Activated CD8-positive, alpha-beta T cell treated with anti-CD3 and anti-CD28 coated beads, Interleukin-2, amount 10 ng/mL, durations not matched to agents 7 days and 5 days (primary cell): ENCODE data around the gene ZCCHC24. TPM values are rescaled to one million over a fixed set of nuclear protein-coding genes. Genes with fewer than 3 reads are reported as not detected.

Source experiments
- ATAC-seq: fragments of 150-1000 bp; cut with Tn5 transposase; one replicate; pipeline ENCODE4 v1.10.0; 2021; ENCODE audit warnings: moderate library complexity
- CTCF ChIA-PET: fragments of 350-600 bp; sonication (Branson Sonifier 250); formaldehyde crosslinking; loops from one replicate; lab custom pipeline; 2021; ENCODE audit warnings: antibody characterized with exemption; lab: Charles Lee
- POLR2A ChIA-PET: fragments of 350-600 bp; sonication (Branson Sonifier 250); formaldehyde crosslinking; loops from one replicate; lab custom pipeline; 2021; ENCODE audit warnings: antibody characterized with exemption; lab: Charles Lee
- DNase-seq: peaks from one replicate; pipeline ENCODE4 v3.0.0-alpha.2; 2020
- H3K27ac Mint-ChIP-seq: one replicate; pipeline ENCODE4 v1.8.0; 2021; ENCODE audit warnings: mild to moderate bottlenecking, mixed read lengths
- H3K27me3 Mint-ChIP-seq: one replicate; pipeline ENCODE4 v1.8.0; 2021; ENCODE audit warnings: low read depth, mixed read lengths
- H3K36me3 Mint-ChIP-seq: one replicate; pipeline ENCODE4 v1.8.0; 2021; ENCODE audit warnings: low read depth, mixed read lengths
- H3K4me1 Mint-ChIP-seq: one replicate; pipeline ENCODE4 v1.8.0; 2021; ENCODE audit warnings: low read depth, mixed read lengths
- H3K4me3 Mint-ChIP-seq: one replicate; pipeline ENCODE4 v1.8.0; 2021; ENCODE audit warnings: mild to moderate bottlenecking, mixed read lengths
- H3K9me3 Mint-ChIP-seq: one replicate; pipeline ENCODE4 v1.8.0; 2022; ENCODE audit warnings: mixed read lengths; ENCODE audit not compliant: insufficient read depth
- total RNA-seq, 2 experiments: library from RNA; stranded (reverse); gene quantifications; one replicate each; pipeline ENCODE4 v1.2.3, GENCODE V29; 2021

Gene ZCCHC24
- total RNA-seq, 2 experiments from 2014 or later = 1.7 to 1.8 TPM

- ATAC-seq (no peak), DNase-seq (no peak)
- Mint-ChIP-seq H3K36me3 (no peaks in the 10 kb centered on the region), H3K4me1 (peaks cover 11% of the 10 kb centered on the region), H3K27me3 (peaks cover 6% of the 10 kb centered on the region), H3K27ac (no peak overlapping the region), H3K9me3 (no peaks in the 10 kb centered on the region), H3K4me3 (no peak overlapping the region)
- ChIA-PET CTCF (interaction anchor here (0.6 kb wide), 1 partner anchor 137 kb away, joined by 3 read pairs; no protein-coding TSS in a partner anchor), POLR2A (no interaction called here)
Measured at GRCh38 chr10:79435271-79436065, 10.0 kb downstream of the ZCCHC24 start.

- POLR2A ChIA-PET = no interaction called here
- no peaks in the 10 kb centered on the region for H3K36me3 Mint-ChIP-seq
- H3K4me3 Mint-ChIP-seq = no peak overlapping the region
- H3K4me1 Mint-ChIP-seq = peaks cover 11% of the 10 kb centered on the region
- ATAC-seq (no peak), DNase-seq (no peak)
- no peak overlapping the region for H3K27ac Mint-ChIP-seq
- CTCF ChIA-PET = interaction anchor here (0.8 kb wide), 1 partner anchor 25 kb away, joined by 4 read pairs; no protein-coding TSS in a partner anchor
- H3K27me3 Mint-ChIP-seq = no peaks in the 10 kb centered on the region
- no peaks in the 10 kb centered on the region for H3K9me3 Mint-ChIP-seq
Measured at GRCh38 chr10:79434821-79435251, 10.6 kb downstream of the ZCCHC24 start.

- no peak for DNase-seq
- no peaks in the 10 kb centered on the region for H3K36me3 Mint-ChIP-seq
- peaks cover 11% of the 10 kb centered on the region for H3K4me1 Mint-ChIP-seq
- ChIA-PET POLR2A (no interaction called here), CTCF (interaction anchor here (0.8 to 1.2 kb wide), 3 partner anchors 10 to 54 kb away, joined by 3 to 4 read pairs (median 4); no protein-coding TSS in a partner anchor)
- H3K9me3 Mint-ChIP-seq = no peaks in the 10 kb centered on the region
- H3K27ac Mint-ChIP-seq = no peak overlapping the region
- H3K4me3 Mint-ChIP-seq = no peak overlapping the region
- peak; percentile 30 for ATAC-seq
- no peaks in the 10 kb centered on the region for H3K27me3 Mint-ChIP-seq
Measured at GRCh38 chr10:79434223-79434687, 11.2 kb downstream of the ZCCHC24 start.

GRCh38 chr10:79433324-79434222 lies 11.9 kb downstream of the ZCCHC24 start:
- no peak overlapping the region for H3K4me3 Mint-ChIP-seq
- no peak overlapping the region for H3K27ac Mint-ChIP-seq
- ChIA-PET CTCF (interaction anchor here (0.8 to 1.5 kb wide), 4 partner anchors 11 to 59 kb away, joined by 3 to 4 read pairs (median 4); no protein-coding TSS in a partner anchor), POLR2A (no interaction called here)
- no peaks in the 10 kb centered on the region for H3K36me3 Mint-ChIP-seq
- DNase-seq (no peak), ATAC-seq (no peak)
- no peaks in the 10 kb centered on the region for H3K9me3 Mint-ChIP-seq
- H3K27me3 Mint-ChIP-seq = no peaks in the 10 kb centered on the region
- H3K4me1 Mint-ChIP-seq = peaks cover 11% of the 10 kb centered on the region

- ChIA-PET POLR2A (no interaction called here), CTCF (interaction anchor here (1.5 kb wide), 1 partner anchor 57 kb away, joined by 3 read pairs; no protein-coding TSS in a partner anchor)
- no peaks in the 10 kb centered on the region for H3K36me3 Mint-ChIP-seq
- no peak for ATAC-seq
- no peaks in the 10 kb centered on the region for H3K27me3 Mint-ChIP-seq
- DNase-seq = no peak
- H3K9me3 Mint-ChIP-seq = no peaks in the 10 kb centered on the region
- peaks cover 11% of the 10 kb centered on the region for H3K4me1 Mint-ChIP-seq
- H3K4me3 Mint-ChIP-seq = no peak overlapping the region
- H3K27ac Mint-ChIP-seq = no peak overlapping the region
Measured at GRCh38 chr10:79431891-79432831, 13.3 kb downstream of the ZCCHC24 start.

- DNase-seq (no peak), ATAC-seq (no peak)
- no peaks in the 10 kb centered on the region for H3K27me3 Mint-ChIP-seq
- CTCF ChIA-PET = no interaction called here
- H3K9me3 Mint-ChIP-seq = no peaks in the 10 kb centered on the region
- H3K4me1 Mint-ChIP-seq = peaks cover 11% of the 10 kb centered on the region
- no peaks in the 10 kb centered on the region for H3K36me3 Mint-ChIP-seq
- POLR2A ChIA-PET = no interaction called here
- H3K4me3 Mint-ChIP-seq = no peak overlapping the region
- H3K27ac Mint-ChIP-seq = no peak overlapping the region
Measured at GRCh38 chr10:79431428-79431827, 14.0 kb downstream of the ZCCHC24 start.

- Mint-ChIP-seq H3K4me3 (no peak overlapping the region), H3K27ac (no peak overlapping the region), H3K36me3 (no peaks in the 10 kb centered on the region), H3K9me3 (no peaks in the 10 kb centered on the region), H3K27me3 (no peaks in the 10 kb centered on the region), H3K4me1 (peaks cover 11% of the 10 kb centered on the region)
- no peak for ATAC-seq
- no peak for DNase-seq
- CTCF ChIA-PET = no interaction called here
- POLR2A ChIA-PET = no interaction called here
Measured at GRCh38 chr10:79430936-79431335, 14.5 kb downstream of the ZCCHC24 start.

GRCh38 chr10:79430325-79430905 lies 15.0 kb downstream of the ZCCHC24 start:
- H3K4me1 Mint-ChIP-seq = peaks cover 11% of the 10 kb centered on the region
- DNase-seq = no peak
- POLR2A ChIA-PET = no interaction called here

GRCh38 chr10:79429751-79430150 lies 15.7 kb downstream of the ZCCHC24 start:
- ChIA-PET CTCF (no interaction called here), POLR2A (no interaction called here)
- Mint-ChIP-seq H3K27ac (no peak overlapping the region), H3K9me3 (no peaks in the 10 kb centered on the region), H3K27me3 (no peaks in the 10 kb centered on the region), H3K4me3 (no peak overlapping the region), H3K36me3 (no peaks in the 10 kb centered on the region), H3K4me1 (peaks cover 9% of the 10 kb centered on the region)
- DNase-seq = no peak
- no peak for ATAC-seq

More at GRCh38 chr10:79430325-79430905, 15.0 kb downstream of the ZCCHC24 start:
- Mint-ChIP-seq H3K36me3 (no peaks in the 10 kb centered on the region), H3K27ac (no peak overlapping the region), H3K4me3 (no peak overlapping the region), H3K27me3 (no peaks in the 10 kb centered on the region), H3K9me3 (no peaks in the 10 kb centered on the region)
- no peak for ATAC-seq
- CTCF ChIA-PET = no interaction called here

- no peak for ATAC-seq
- POLR2A ChIA-PET = no interaction called here
- Mint-ChIP-seq H3K4me3 (no peak overlapping the region), H3K36me3 (no peaks in the 10 kb centered on the region), H3K27ac (no peak overlapping the region), H3K4me1 (no peaks in the 10 kb centered on the region), H3K9me3 (no peaks in the 10 kb centered on the region), H3K27me3 (no peaks in the 10 kb centered on the region)
- no peak for DNase-seq
- CTCF ChIA-PET = no interaction called here
Measured at GRCh38 chr10:79427965-79428364, 17.5 kb downstream of the ZCCHC24 start.
